BLaER1 (cell line): Measurements from ENCODE around the gene MET.
"Not testable (repeated sequence)": the region's sequence is repeated elsewhere in the genome, so short reads cannot be mapped to it uniquely, and the experiment has no call there.

Experiments used
- H3K27ac ChIP-seq: shearing (Covaris generic); formaldehyde crosslinking; 2 replicates; pipeline ENCODE4 v1.8.1; 2022
- H3K27me3 ChIP-seq: shearing (Covaris generic); formaldehyde crosslinking; 2 replicates; pipeline ENCODE4 v1.8.1; 2022
- H3K36me3 ChIP-seq: shearing (Covaris generic); formaldehyde crosslinking; 2 replicates; pipeline ENCODE4 v1.8.1; 2022
- H3K4me1 ChIP-seq: shearing (Covaris generic); formaldehyde crosslinking; 2 replicates; pipeline ENCODE4 v1.8.1; 2022
- H3K4me2 ChIP-seq: shearing (Covaris generic); formaldehyde crosslinking; 2 replicates; pipeline ENCODE4 v1.8.1; 2022
- H3K4me3 ChIP-seq: shearing (Covaris generic); formaldehyde crosslinking; 2 replicates; pipeline ENCODE4 v1.8.1; 2022
- H3K9ac ChIP-seq: shearing (Covaris generic); formaldehyde crosslinking; 2 replicates; pipeline ENCODE4 v1.8.1; 2022
- H3K9me3 ChIP-seq: shearing (Covaris generic); formaldehyde crosslinking; 2 replicates; pipeline ENCODE4 v1.8.1; 2022
- H4K20me1 ChIP-seq: shearing (Covaris generic); formaldehyde crosslinking; 2 replicates; pipeline ENCODE4 v1.8.1; 2022
- Cebpa-rat ChIP-seq: shearing (Covaris generic); IDR thresholded peaks from 2 replicates; pipeline ENCODE4 v1.8.1; 2022

Gene MET

DNA sequence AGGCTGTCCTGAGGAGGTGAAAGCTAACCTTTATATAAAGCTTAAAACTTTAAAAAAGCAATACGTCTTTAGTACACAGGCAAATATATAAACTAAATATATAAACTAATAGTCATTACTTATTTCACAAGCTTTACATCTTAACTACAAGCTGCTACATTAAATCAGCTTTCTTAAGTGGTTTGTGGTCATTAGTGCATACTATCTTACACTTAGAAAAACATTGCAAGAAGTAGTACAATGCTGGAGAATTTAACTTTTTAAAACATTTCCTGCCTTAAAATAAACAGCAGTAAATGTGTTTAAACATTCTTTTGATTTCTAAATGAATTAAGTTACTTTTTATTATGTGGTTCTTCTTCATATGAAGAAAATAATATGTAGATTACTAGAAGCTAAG is 36.3 kb downstream of the MET start:
- H3K27ac ChIP-seq: no peak overlapping the region
- no peaks in the 10 kb centered on the region for H3K9me3 ChIP-seq
- no peak overlapping the region for H3K4me2 ChIP-seq
- no peaks in the 10 kb centered on the region for H3K27me3 ChIP-seq
- H4K20me1 ChIP-seq: no peaks in the 10 kb centered on the region
- no peak overlapping the region for H3K4me3 ChIP-seq
- no peaks in the 10 kb centered on the region for H3K4me1 ChIP-seq
- H3K9ac ChIP-seq: no peak overlapping the region
- no peak for TF ChIP-seq Cebpa-rat
- H3K36me3 ChIP-seq: no peaks in the 10 kb centered on the region

DNA sequence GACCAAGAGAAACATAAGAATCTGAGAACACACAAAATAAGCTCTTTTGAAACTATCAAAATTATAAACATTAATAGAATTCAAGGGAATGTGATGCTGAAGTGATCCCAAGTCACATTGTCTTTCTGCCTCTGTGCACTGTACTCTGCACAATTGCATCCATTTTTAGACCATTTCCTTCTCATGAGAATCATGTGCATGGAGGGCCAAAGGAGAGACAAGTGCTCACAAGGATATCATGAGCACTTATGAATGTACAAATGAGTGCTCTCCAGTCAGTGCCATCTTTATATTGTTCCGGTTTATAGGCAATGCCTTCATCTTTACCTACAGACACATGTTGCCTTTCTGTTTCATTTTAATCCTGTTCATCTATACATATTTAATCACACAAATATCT is 36.9 kb downstream of the MET start:
- Histone ChIP-seq H3K36me3 (no peaks in the 10 kb centered on the region), H3K4me2 (no peak overlapping the region), H3K4me3 (no peak overlapping the region), H3K4me1 (no peaks in the 10 kb centered on the region), H3K9ac (no peak overlapping the region), H4K20me1 (no peaks in the 10 kb centered on the region), H3K27ac (no peak overlapping the region), H3K9me3 (no peaks in the 10 kb centered on the region), H3K27me3 (no peaks in the 10 kb centered on the region)
- TF ChIP-seq Cebpa-rat: no peak

DNA sequence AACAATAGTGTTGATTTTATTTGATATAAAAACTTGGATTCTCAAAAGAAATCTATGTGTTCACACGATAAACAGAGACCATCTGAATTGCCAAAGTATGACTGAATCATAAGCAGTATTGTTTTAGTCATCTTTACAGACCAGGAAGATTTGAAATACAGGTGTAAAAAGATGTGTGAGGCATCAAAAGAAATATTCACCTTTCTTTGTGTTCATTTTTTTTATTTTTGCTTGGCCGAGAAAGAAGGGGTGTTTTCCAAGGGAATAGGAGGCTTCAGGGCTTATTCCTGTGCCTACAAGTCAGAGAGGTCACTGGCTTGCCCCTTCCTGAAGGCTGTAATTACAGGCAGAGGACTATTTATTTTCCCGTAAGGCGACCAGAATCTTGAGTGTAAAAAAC is 37.3 kb downstream of the MET start:
- no peaks in the 10 kb centered on the region for H4K20me1 ChIP-seq
- H3K4me3 ChIP-seq: no peak overlapping the region
- no peaks in the 10 kb centered on the region for H3K27me3 ChIP-seq
- no peaks in the 10 kb centered on the region for H3K4me1 ChIP-seq
- H3K27ac ChIP-seq: no peak overlapping the region
- no peak overlapping the region for H3K4me2 ChIP-seq
- H3K9me3 ChIP-seq: no peaks in the 10 kb centered on the region
- TF ChIP-seq Cebpa-rat: no peak
- no peak overlapping the region for H3K9ac ChIP-seq
- no peaks in the 10 kb centered on the region for H3K36me3 ChIP-seq

- no peak overlapping the region for H3K4me2 ChIP-seq
- TF ChIP-seq Cebpa-rat: no peak
These were observed 38.9 kb downstream of the MET start for GRCh38 chr7:116710764-116711452.

GRCh38 chr7:116711790-116712189 is 39.8 kb downstream of the MET start:
- Histone ChIP-seq H3K9me3 (no peaks in the 10 kb centered on the region), H3K9ac (no peak overlapping the region), H3K4me1 (no peaks in the 10 kb centered on the region), H3K27ac (no peak overlapping the region), H3K4me3 (no peak overlapping the region), H3K36me3 (no peaks in the 10 kb centered on the region), H4K20me1 (no peaks in the 10 kb centered on the region), H3K4me2 (no peak overlapping the region), H3K27me3 (no peaks in the 10 kb centered on the region)
- no peak for TF ChIP-seq Cebpa-rat

More at GRCh38 chr7:116710764-116711452, 38.9 kb downstream of the MET start:
- H4K20me1 ChIP-seq: no peaks in the 10 kb centered on the region
- no peaks in the 10 kb centered on the region for H3K27me3 ChIP-seq
- no peak overlapping the region for H3K4me3 ChIP-seq
- H3K4me1 ChIP-seq: no peaks in the 10 kb centered on the region
- no peaks in the 10 kb centered on the region for H3K36me3 ChIP-seq
- no peak overlapping the region for H3K27ac ChIP-seq
- H3K9me3 ChIP-seq: no peaks in the 10 kb centered on the region
- H3K9ac ChIP-seq: no peak overlapping the region

DNA sequence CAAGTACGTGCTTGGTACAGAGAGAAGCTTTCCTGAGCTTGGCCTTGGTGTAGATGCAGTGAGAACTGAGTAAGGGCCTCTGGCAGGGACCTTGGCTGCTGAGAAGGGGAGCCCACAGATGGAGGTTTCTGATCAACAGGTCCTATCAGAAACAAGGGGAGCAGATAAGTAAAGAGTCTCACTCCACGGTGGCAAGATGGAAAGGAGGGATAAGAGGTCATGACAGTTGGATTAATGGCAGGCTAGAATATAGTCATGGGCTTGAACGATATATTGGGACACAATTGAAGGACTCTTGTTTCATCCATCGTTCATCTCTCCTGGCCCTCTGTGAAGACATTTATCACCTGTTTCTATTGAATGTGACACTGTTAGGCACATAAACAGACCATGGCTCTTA is 41.5 kb downstream of the MET start:
- no peak for TF ChIP-seq Cebpa-rat
- H3K36me3 ChIP-seq: no peaks in the 10 kb centered on the region
- no peaks in the 10 kb centered on the region for H3K9me3 ChIP-seq
- H3K4me1 ChIP-seq: no peaks in the 10 kb centered on the region
- no peaks in the 10 kb centered on the region for H3K27me3 ChIP-seq
- H4K20me1 ChIP-seq: no peaks in the 10 kb centered on the region
- H3K4me2 ChIP-seq: no peak overlapping the region
- no peak overlapping the region for H3K4me3 ChIP-seq
- no peak overlapping the region for H3K27ac ChIP-seq
- no peak overlapping the region for H3K9ac ChIP-seq

GRCh38 chr7:116713918-116714317 is 41.9 kb downstream of the MET start:
- H3K27ac ChIP-seq: no peak overlapping the region

DNA sequence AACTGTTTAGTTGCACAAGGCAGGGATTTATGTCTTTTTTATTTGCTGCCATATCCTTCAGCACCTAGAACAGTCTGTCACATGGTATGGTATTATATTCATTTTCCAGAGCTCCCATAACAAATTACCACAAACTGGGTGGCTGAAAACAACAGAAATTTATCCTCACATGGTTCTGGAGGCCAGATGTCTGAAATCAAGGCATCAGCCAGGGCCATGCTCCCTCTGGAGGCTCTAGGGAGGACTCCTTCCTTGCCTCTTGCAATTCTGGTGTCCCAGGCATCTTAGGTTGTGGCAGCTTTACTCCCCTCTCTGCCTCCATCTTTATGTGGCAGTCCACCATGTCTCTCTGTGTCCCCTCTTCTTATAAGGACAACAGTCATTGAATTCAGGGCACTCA is 43.1 kb downstream of the MET start:
- Histone ChIP-seq H3K4me1 (no peaks in the 10 kb centered on the region), H4K20me1 (no peaks in the 10 kb centered on the region), H3K9me3 (no peaks in the 10 kb centered on the region), H3K27me3 (no peaks in the 10 kb centered on the region), H3K4me3 (no peak overlapping the region), H3K9ac (no peak overlapping the region), H3K36me3 (no peaks in the 10 kb centered on the region), H3K27ac (no peak overlapping the region), H3K4me2 (no peak overlapping the region)
- no peak for TF ChIP-seq Cebpa-rat

More at GRCh38 chr7:116713918-116714317, 41.9 kb downstream of the MET start:
- TF ChIP-seq Cebpa-rat: no peak
- Histone ChIP-seq H3K9ac (no peak overlapping the region), H3K4me3 (no peak overlapping the region), H4K20me1 (no peaks in the 10 kb centered on the region), H3K27me3 (no peaks in the 10 kb centered on the region), H3K9me3 (no peaks in the 10 kb centered on the region), H3K36me3 (no peaks in the 10 kb centered on the region), H3K4me1 (no peaks in the 10 kb centered on the region), H3K4me2 (no peak overlapping the region)

GRCh38 chr7:116717137-116717536 is 45.1 kb downstream of the MET start:
- no peak overlapping the region for H3K9ac ChIP-seq

GRCh38 chr7:116723959-116724529 is 52.0 kb downstream of the MET start:
- H3K4me1 ChIP-seq, H3K27ac ChIP-seq, H3K4me2 ChIP-seq, H3K4me3 ChIP-seq, H3K9ac ChIP-seq, H4K20me1 ChIP-seq, H3K9me3 ChIP-seq, H3K36me3 ChIP-seq, H3K27me3 ChIP-seq: not testable (repeated sequence)

More at GRCh38 chr7:116717137-116717536, 45.1 kb downstream of the MET start:
- H4K20me1 ChIP-seq: no peaks in the 10 kb centered on the region
- H3K4me3 ChIP-seq: no peak overlapping the region
- H3K27ac ChIP-seq: no peak overlapping the region
- H3K27me3 ChIP-seq: no peaks in the 10 kb centered on the region
- H3K4me1 ChIP-seq: no peaks in the 10 kb centered on the region
- no peak overlapping the region for H3K4me2 ChIP-seq
- H3K9me3 ChIP-seq: no peaks in the 10 kb centered on the region
- H3K36me3 ChIP-seq: no peaks in the 10 kb centered on the region
- TF ChIP-seq Cebpa-rat: no peak
